MCF 10A (cell line): ENCODE measurements around the gene APOC1. TPM values are rescaled to one million over a fixed set of nuclear protein-coding genes. Genes with fewer than 3 reads are reported as not detected.
"Not testable (repeated sequence)": the region's sequence is repeated elsewhere in the genome, so short reads cannot be mapped to it uniquely, and the experiment has no call there.

Source experiments
- BruUV-seq: library from RNA; stranded (reverse); fragments of 400-500 nt; replicated peaks from 2 replicates; lab custom pipeline; 2021; lab: Mats Ljungman, UMichigan
- CTCF ChIA-PET: fragments of 300-600 bp; sonication (Branson Sonifier 250); formaldehyde crosslinking; extraction: SDS; loops from one replicate; lab custom pipeline; 2021; ENCODE audit warnings: antibody characterized with exemption, inconsistent platforms; lab: Yijun Ruan, JAX
- POLR2A ChIA-PET: fragments of 300-600, 350-650 bp; sonication (Branson Sonifier 250); formaldehyde crosslinking; extraction: SDS; loops from one replicate; lab custom pipeline; 2020; ENCODE audit warnings: antibody characterized with exemption, inconsistent platforms; lab: Yijun Ruan, JAX
- DNase-seq: peaks from one replicate; pipeline ENCODE4 v3.0.0-alpha.2; 2018; ENCODE audit not compliant: unreplicated experiment
- H3K27ac Mint-ChIP-seq: one replicate; pipeline ENCODE4 v1.8.0; 2022; ENCODE audit warnings: mild to moderate bottlenecking, low read depth, mixed read lengths; ENCODE audit not compliant: unreplicated experiment
- H3K27me3 Mint-ChIP-seq: one replicate; pipeline ENCODE4 v1.8.0; 2022; ENCODE audit warnings: mixed read lengths; ENCODE audit not compliant: insufficient read depth, unreplicated experiment
- H3K36me3 Mint-ChIP-seq: one replicate; pipeline ENCODE4 v1.8.0; 2022; ENCODE audit warnings: mild to moderate bottlenecking, moderate library complexity, mixed read lengths; ENCODE audit not compliant: insufficient read depth, unreplicated experiment
- H3K4me1 Mint-ChIP-seq: one replicate; pipeline ENCODE4 v1.8.0; 2022; ENCODE audit warnings: mixed read lengths; ENCODE audit not compliant: insufficient read depth, unreplicated experiment
- H3K4me3 Mint-ChIP-seq: one replicate; pipeline ENCODE4 v1.8.0; 2022; ENCODE audit warnings: mild to moderate bottlenecking, moderate library complexity, mixed read lengths; ENCODE audit not compliant: unreplicated experiment
- H3K9me3 Mint-ChIP-seq: one replicate; pipeline ENCODE4 v1.8.0; 2022; ENCODE audit warnings: mixed read lengths; ENCODE audit not compliant: unreplicated experiment
- CTCF ChIP-seq: fragments of 200-600 bp; IDR thresholded peaks from one replicate; pipeline ENCODE4 v1.8.0; 2022; ENCODE audit warnings: antibody characterized with exemption, mild to moderate bottlenecking; ENCODE audit not compliant: unreplicated experiment
- intact Hi-C: fragments of 100-400 bp; cut with micrococcal nuclease; formaldehyde crosslinking; loops from 2 replicates; pipeline ENCODE4 v1.14.1; 2022
- total RNA-seq: library from RNA; stranded (reverse); gene quantifications from 2 replicates; pipeline ENCODE4 v1.2.3, GENCODE V29; 2022

Gene APOC1
- total RNA-seq, 1 experiment from 2014 or later, result 1.1 TPM

GRCh38 chr19:44879309-44880065 is 34.9 kb upstream of the APOC1 start:
- Mint-ChIP-seq H3K27me3 (no peaks in the 10 kb centered on the region), H3K9me3 (no peaks in the 10 kb centered on the region), H3K27ac (no peak overlapping the region), H3K4me1 (no peaks in the 10 kb centered on the region), H3K4me3 (no peak overlapping the region), H3K36me3 (peaks cover 25% of the 10 kb centered on the region)
- intact Hi-C loops, result no loop called here
- TF ChIP-seq CTCF, result no peak
- no peak for DNase-seq
- CTCF ChIA-PET, result no interaction called here
- POLR2A ChIA-PET, result interaction anchor here (0.6 kb wide), 1 partner anchor 75 kb away, joined by 3 read pairs; no protein-coding TSS in a partner anchor
- no TSS peak for BruUV-seq

- TF ChIP-seq CTCF, result no peak
- peaks cover 6% of the 10 kb centered on the region for H3K36me3 Mint-ChIP-seq
- H3K4me3 Mint-ChIP-seq, result no peak overlapping the region
- BruUV-seq, result no TSS peak
- intact Hi-C loops, result no loop called here
- no peaks in the 10 kb centered on the region for H3K4me1 Mint-ChIP-seq
- no peaks in the 10 kb centered on the region for H3K27me3 Mint-ChIP-seq
- CTCF ChIA-PET, result interaction anchor here (1.2 kb wide), 1 partner anchor 456 kb away, joined by 3 read pairs; no protein-coding TSS in a partner anchor
- DNase-seq, result no peak
- POLR2A ChIA-PET, result no interaction called here
- H3K27ac Mint-ChIP-seq, result no peak overlapping the region
- no peaks in the 10 kb centered on the region for H3K9me3 Mint-ChIP-seq
Observed at GRCh38 chr19:44882063-44882462, 32.3 kb upstream of the APOC1 start.

- DNase-seq, H3K4me3 Mint-ChIP-seq, BruUV-seq, H3K36me3 Mint-ChIP-seq, H3K4me1 Mint-ChIP-seq, H3K9me3 Mint-ChIP-seq, POLR2A ChIA-PET, intact Hi-C loops, H3K27ac Mint-ChIP-seq, H3K27me3 Mint-ChIP-seq: not testable (repeated sequence)
- CTCF ChIA-PET, result interaction anchor here (0.6 kb wide), 1 partner anchor 27 kb away, joined by 4 read pairs; no protein-coding TSS in a partner anchor
Observed at GRCh38 chr19:44882619-44883397, 31.6 kb upstream of the APOC1 start.

- no peaks in the 10 kb centered on the region for H3K9me3 Mint-ChIP-seq
- ChIA-PET CTCF (interaction anchor here (0.6 to 1.1 kb wide), 3 partner anchors 100 to 674 kb away, joined by 3 to 4 read pairs (median 3); no protein-coding TSS in a partner anchor), POLR2A (interaction anchor here (0.6 kb wide), 1 partner anchor 27 kb away, joined by 3 read pairs; no protein-coding TSS in a partner anchor)
- H3K4me3 Mint-ChIP-seq, result no peak overlapping the region
- BruUV-seq, result no TSS peak
- no peak overlapping the region for H3K27ac Mint-ChIP-seq
- H3K36me3 Mint-ChIP-seq, result peaks cover under 1% of the 10 kb centered on the region
- no peaks in the 10 kb centered on the region for H3K27me3 Mint-ChIP-seq
- intact Hi-C loops, result no loop called here
- DNase-seq, result no peak
- no peaks in the 10 kb centered on the region for H3K4me1 Mint-ChIP-seq
- no peak for TF ChIP-seq CTCF
Observed at GRCh38 chr19:44883922-44884321, 30.5 kb upstream of the APOC1 start.
